ENCODE data around the gene SRPK1.
A peak's percentile ranks its signal among the peaks of the same experiment; 100 is the strongest.
"Not testable (repeated sequence)": the region's sequence is repeated elsewhere in the genome, so short reads cannot be mapped to it uniquely, and the experiment has no call there.

SRPK1 gene

DNA sequence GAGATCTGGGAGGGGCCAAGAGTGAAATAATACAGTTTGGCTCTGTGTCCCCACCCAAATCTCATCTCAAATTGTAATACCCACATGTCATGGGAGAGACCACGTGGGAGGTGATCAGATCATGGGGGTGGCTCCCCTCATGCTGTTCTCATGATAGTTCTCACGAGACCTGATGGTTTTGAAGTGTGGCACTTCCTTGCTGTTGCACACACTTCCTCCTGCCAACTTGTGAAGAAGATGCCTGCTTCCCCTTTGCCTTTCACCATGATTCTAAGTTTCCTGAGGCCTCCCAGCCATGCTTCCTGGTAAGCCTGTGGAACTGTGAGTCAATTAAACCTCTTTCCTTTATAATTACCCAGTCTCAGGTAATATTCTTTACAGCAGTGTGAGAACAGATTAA is 11.3 kb downstream of the SRPK1 start:
- H3K4me3 ChIP-seq (replicated peaks; ENCODE audit: insufficient read depth, low read length); H3K27me3 ChIP-seq (ENCODE audit: insufficient read depth, poor library complexity, severe bottlenecking): not testable (repeated sequence)
- TF ChIP-seq SPI1 (IDR thresholded peaks at IDR 0.05; ENCODE audit: borderline replicate concordance, low read depth), result peak; percentile 77; the same call in 1 of the 2 replicates

DNA sequence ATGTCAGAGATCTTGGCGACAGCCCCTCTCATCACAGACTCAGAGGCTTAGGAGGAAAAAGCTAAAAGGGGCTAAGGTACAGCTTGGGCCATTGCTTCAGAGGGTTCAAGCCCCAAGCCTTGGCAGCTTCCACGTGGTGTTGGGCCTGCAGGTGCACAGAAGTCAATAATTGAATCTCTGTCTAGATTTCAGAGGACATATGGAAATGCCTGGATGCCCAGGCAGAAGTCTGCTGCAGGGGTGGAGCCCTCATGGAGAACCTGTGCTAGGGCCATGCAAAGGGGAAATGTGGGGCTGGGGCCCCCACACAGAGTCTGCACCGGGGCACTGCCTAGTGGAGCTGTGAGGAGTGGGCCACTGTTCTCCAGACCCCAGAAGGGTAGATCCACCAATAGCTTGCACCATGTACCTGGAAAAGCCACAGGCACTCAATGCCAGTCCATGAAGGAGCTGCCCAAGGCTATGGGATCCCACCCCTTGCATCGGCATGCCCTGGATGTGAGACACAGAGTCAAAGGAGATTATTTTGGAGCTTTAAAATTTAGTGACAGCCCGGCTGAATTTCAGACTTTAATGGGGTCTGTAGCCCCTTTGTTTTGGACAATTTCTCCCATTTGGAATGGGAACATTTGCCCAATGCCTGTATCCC is 12.0 kb downstream of the SRPK1 start:
- DNase-seq (ENCODE audit: low read depth in 1 of 2, low spot score in 1 of 2); H3K4me3 ChIP-seq (replicated peaks; ENCODE audit: insufficient read depth, low read length); H3K27ac ChIP-seq (replicated peaks); H3K27me3 ChIP-seq (ENCODE audit: insufficient read depth, poor library complexity, severe bottlenecking): not testable (repeated sequence)

More for the DNA sequence above, 11.3 kb downstream of the SRPK1 start:
- H3K27ac ChIP-seq (replicated peaks), result not testable (repeated sequence)
- DNase-seq (ENCODE audit: low read depth in 1 of 2, low spot score in 1 of 2), result peak; percentile 51 to 65

DNA sequence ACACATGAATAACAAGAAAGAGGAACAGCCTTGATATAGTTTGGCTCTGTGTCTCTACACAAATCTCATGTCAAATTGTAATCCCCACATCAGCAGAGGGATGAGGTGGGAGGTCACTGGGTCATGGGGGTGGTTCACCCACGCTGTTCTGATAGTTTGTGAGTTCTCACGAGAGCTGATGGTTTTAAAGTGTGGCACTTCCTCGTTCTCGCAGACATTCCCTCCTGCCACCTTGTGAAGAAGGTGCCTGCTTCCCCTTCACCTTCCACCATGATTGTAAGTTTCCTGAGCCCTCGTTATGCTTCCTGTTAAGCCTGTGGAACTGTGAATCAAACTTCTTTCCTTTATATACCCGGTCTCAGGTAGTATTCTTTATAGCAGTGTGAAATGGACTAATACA is 13.1 kb downstream of the SRPK1 start:
- Histone ChIP-seq H3K27me3 (ENCODE audit: insufficient read depth, poor library complexity, severe bottlenecking) (no peaks in the 10 kb centered on the region), H3K27ac (replicated peaks) (peak overlapping the region; percentile 30), H3K4me3 (replicated peaks; ENCODE audit: insufficient read depth, low read length) (no peak overlapping the region)

DNA sequence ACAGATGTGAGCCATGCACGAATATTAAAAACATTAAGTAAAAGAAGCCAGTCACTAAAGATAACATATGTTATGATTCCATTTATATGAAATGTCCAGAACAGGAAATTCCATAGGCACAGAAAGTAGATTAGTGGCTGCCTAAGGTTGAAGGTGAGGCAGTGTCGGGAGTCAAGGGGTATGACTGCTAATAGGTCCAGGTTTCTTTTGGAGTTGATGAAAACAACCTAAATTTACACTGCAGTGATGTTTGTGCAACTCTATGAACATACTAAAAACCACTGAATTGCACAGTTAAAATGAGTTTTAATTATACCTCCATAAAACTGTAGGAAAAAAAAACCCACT is 14.4 kb downstream of the SRPK1 start:
- Histone ChIP-seq H3K4me3 (replicated peaks; ENCODE audit: insufficient read depth, low read length) (no peak overlapping the region), H3K27ac (replicated peaks) (no peak overlapping the region), H3K27me3 (ENCODE audit: insufficient read depth, poor library complexity, severe bottlenecking) (no peaks in the 10 kb centered on the region)
- TF ChIP-seq SPI1 (IDR thresholded peaks at IDR 0.05; ENCODE audit: borderline replicate concordance, low read depth) (no peak), GABPA (IDR thresholded peaks at IDR 0.05; ENCODE audit: low read depth) (no peak), POLR2AphosphoS5 (IDR thresholded peaks at IDR 0.05; ENCODE audit: low read depth) (no peak)
- TF ChIP-seq, protein P1, sequence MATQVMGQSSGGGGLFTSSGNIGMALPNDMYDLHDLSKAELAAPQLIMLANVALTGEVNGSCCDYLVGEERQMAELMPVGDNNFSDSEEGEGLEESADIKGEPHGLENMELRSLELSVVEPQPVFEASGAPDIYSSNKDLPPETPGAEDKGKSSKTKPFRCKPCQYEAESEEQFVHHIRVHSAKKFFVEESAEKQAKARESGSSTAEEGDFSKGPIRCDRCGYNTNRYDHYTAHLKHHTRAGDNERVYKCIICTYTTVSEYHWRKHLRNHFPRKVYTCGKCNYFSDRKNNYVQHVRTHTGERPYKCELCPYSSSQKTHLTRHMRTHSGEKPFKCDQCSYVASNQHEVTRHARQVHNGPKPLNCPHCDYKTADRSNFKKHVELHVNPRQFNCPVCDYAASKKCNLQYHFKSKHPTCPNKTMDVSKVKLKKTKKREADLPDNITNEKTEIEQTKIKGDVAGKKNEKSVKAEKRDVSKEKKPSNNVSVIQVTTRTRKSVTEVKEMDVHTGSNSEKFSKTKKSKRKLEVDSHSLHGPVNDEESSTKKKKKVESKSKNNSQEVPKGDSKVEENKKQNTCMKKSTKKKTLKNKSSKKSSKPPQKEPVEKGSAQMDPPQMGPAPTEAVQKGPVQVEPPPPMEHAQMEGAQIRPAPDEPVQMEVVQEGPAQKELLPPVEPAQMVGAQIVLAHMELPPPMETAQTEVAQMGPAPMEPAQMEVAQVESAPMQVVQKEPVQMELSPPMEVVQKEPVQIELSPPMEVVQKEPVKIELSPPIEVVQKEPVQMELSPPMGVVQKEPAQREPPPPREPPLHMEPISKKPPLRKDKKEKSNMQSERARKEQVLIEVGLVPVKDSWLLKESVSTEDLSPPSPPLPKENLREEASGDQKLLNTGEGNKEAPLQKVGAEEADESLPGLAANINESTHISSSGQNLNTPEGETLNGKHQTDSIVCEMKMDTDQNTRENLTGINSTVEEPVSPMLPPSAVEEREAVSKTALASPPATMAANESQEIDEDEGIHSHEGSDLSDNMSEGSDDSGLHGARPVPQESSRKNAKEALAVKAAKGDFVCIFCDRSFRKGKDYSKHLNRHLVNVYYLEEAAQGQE (IDR thresholded peaks at IDR 0.05; ENCODE audit: insufficient replicate concordance, low read depth), result no peak
- TF ChIP-seq, protein P2, sequence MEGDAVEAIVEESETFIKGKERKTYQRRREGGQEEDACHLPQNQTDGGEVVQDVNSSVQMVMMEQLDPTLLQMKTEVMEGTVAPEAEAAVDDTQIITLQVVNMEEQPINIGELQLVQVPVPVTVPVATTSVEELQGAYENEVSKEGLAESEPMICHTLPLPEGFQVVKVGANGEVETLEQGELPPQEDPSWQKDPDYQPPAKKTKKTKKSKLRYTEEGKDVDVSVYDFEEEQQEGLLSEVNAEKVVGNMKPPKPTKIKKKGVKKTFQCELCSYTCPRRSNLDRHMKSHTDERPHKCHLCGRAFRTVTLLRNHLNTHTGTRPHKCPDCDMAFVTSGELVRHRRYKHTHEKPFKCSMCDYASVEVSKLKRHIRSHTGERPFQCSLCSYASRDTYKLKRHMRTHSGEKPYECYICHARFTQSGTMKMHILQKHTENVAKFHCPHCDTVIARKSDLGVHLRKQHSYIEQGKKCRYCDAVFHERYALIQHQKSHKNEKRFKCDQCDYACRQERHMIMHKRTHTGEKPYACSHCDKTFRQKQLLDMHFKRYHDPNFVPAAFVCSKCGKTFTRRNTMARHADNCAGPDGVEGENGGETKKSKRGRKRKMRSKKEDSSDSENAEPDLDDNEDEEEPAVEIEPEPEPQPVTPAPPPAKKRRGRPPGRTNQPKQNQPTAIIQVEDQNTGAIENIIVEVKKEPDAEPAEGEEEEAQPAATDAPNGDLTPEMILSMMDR (IDR thresholded peaks at IDR 0.05; ENCODE audit: insufficient read depth, low read length), result no peak
- DNase-seq (ENCODE audit: low read depth in 1 of 2, low spot score in 1 of 2), result no peak

More for the DNA sequence above, 13.1 kb downstream of the SRPK1 start:
- DNase-seq (ENCODE audit: low read depth in 1 of 2, low spot score in 1 of 2), result peak in 1 of 2 experiments; percentile 49
- TF ChIP-seq, protein P1 (IDR thresholded peaks at IDR 0.05; ENCODE audit: insufficient replicate concordance, low read depth), result no peak
- TF ChIP-seq SPI1 (IDR thresholded peaks at IDR 0.05; ENCODE audit: borderline replicate concordance, low read depth), result peak; percentile 74; the same call in 1 of the 2 replicates
- TF ChIP-seq GABPA (IDR thresholded peaks at IDR 0.05; ENCODE audit: low read depth), result no peak
- peak; percentile 54 for TF ChIP-seq POLR2AphosphoS5 (IDR thresholded peaks at IDR 0.05; ENCODE audit: low read depth)
- TF ChIP-seq, protein P2 (IDR thresholded peaks at IDR 0.05; ENCODE audit: insufficient read depth, low read length), result no peak
